Embryonic facial prominence (tissue), 1 donor: ENCODE data around the gene NFIA.

Source experiments
- DNase-seq: peaks from one replicate; pipeline ENCODE4 v3.0.0-alpha.2; 2016; ENCODE audit errors: extremely low spot score

Gene NFIA

GRCh38 chr1:61082311-61083012 is at the start of gene NFIA:
Gene NFIA, plus strand, starts transcription at chr1:61082561.
- peak; percentile 65 for DNase-seq

GRCh38 chr1:61035880-61036279 is 46.5 kb upstream of the NFIA start:
- no peak for DNase-seq

- DNase-seq, result no peak
These were observed 39.8 kb upstream of the NFIA start for GRCh38 chr1:61042466-61043009.

DNA sequence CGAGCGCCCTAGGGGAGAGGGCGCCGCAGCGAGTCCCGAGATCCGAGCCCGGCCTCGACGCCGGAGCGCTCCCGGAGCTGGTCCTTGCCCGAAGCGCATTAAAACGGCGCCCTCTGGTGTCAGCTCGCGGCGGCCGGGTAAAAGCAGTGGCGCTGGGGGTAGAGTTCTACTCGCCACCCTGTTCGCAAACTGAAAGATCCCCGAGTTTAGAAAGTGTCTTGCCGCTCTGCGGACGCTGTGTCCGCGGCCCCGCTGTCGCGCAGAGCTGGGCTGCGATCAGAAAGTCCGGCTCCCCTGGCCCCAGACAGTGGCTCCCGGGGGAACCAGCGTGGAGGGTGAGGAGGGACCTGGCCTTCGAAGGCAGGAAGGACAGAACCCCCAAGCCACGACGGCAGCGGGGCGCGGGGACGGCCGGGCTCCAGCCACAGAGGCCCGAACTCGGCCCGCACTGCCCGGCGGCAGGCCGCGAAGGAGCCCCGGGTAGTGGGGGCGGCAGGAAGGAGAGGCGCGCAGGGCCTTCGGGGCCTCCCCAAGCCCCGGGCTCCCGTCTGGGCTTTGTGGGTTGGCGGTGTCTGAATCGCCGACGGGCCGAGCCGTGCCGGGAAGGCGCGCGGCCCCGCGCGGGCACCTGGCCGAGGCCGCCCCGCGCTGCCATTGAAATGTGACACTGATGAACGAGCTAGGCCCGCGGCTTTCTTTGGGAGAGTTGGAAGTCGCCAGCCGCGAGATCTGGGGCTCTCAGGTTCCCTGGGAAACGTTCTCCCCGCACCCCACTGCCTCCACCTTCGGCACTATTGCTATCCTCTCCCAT is 39.1 kb upstream of the NFIA start:
- DNase-seq, result peak; percentile 39

DNA sequence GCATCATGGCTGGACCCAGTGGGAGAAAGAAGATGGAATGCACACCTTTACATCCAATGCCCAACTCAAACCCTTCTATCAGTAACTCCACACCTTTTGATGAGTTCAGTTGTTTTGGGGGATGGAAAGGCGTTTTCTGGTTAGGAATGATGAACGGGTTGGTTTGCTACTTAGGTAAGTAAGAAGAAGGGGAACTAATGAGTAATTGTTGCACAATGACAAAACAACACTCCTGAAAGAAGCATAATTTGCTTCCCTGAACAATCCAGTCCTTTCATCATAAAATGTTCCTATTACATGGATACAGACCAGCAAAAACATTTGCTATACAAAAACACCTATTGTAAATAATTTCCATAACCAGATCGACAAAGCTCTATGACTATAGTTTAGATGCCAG is 35.9 kb upstream of the NFIA start:
- DNase-seq, result no peak

GRCh38 chr1:61047061-61047460 is 35.3 kb upstream of the NFIA start:
- DNase-seq, result no peak

DNA sequence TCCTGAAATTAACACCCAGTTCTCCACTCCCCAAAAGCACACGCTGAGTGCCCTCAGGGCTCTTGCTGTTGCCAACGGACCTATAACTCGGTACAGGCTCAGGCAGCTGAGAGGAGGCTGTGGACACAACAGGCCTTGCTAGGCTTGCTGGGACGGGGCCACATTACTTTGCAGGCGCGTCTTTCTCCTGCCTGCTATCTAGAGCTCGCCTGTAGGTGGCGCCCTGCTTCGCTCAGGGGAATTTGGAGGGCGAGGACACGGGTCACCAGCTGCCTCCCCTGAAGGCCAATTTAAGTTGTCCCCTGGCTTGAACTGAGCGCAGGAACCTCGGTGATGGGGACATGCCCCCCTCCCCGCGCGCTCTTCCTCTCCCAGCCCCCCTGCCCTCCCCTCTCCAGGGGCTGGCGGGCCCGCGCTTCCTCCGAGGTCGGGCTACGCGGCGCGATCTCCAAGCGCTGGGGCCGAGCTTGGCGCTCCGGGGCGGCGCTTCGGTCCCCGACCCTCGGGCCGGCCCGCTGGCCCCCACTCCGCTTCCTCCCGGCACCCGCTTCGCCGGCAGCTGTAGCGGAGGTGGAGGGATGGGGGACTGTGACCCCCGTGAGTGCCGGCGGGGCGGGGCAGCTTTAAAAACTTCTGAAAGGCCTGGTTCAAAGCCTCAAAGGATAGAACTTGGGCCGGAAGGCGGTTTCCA is 32.4 kb upstream of the NFIA start:
- DNase-seq, result peak; percentile 75

DNA sequence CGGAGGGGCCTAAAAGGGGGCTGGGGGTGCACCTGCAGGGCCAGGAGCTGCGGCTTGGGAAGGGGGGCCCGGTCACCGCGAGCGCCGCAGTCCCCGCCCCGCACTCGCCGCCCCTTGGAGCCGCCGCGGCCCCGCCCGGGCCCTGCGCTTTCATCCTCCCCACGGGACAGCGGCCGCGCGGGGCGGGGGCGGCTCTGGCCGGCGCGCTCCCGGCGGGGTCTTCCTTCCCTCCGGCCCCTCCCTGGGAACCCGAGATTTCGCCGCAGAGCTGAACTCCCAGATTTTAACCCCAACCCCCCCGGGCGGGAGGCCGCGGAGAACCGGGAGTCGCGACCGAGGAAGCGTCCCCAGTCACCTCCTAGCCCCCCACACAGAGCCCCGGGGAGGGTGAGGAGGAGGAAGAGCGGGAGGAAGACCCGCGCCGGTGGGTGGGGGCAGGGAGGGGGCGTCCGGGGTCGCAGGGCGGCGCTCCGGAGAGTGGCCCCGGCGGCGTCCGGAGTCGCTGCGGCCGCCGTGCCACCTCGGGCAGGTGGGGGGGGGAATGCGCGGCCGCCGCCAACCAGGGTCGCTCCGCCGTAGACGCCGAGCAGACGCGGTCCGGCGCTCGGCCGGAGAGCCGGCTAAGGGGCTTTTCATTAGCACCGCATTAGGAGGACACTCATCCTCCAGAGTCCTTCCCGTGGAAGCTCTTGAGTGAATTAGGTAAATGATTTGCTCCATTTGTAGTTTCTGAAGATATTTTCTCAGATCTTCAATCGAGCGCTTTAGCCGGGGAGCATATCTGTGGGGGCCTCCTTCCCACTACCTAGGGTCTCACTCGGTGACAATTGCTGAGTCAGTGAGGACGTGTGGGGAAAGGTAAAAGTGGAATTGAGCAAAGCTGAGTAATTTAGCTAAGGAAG is 31.6 kb upstream of the NFIA start:
- no peak for DNase-seq

DNA sequence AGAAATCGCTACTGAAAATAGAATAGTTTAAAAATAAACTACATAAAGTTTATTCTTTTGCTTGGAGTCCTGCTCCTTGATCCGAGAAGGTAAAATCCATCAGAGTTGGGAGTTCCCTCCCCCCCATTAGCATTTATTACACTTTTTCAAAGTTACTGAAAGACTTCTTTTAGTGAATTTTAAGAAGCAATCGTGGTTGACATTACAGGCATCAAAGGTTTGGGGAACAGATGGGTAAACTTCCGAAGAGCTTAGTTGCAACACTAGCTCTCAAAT is 31.0 kb upstream of the NFIA start:
- no peak for DNase-seq

GRCh38 chr1:61051719-61052394 is 30.5 kb upstream of the NFIA start:
- no peak for DNase-seq

DNA sequence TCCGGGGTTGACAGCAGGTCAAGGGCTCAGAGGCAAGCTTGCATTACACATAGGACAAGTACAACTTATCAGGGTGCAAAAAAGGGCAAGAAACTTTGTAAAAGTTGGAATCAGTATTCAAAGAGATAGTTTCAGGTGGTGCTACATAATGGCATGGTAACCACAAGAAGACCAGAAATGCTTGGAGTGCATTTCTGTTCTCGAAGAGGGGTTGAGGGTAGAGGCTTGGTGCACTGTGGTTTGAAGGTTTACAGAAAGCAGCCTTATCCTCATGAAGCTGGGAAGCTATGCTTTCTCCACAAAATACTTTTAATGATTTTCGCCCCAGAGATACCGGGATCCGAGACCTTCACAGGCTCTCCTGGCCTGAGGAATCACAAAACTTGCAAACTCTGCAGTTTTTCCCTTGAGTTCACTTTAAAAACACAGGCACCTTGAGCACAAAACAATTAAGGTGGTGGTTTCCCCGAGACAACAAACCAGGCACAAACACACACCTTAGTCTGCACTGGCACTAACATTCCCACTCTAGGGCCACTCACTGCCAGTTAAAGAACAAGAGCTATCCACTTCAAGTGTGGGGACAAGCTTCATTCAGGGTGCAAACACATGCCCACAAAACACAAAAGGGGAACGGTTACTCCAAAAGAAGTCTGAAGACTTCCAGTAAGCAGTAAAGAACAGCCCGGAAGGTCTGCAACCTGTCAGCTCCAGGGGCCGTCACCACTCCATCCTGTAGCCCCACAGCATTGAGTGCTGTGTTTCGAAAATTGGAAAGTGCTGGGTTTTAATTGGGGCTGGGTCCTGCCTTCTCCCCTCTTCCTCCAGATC is 29.8 kb upstream of the NFIA start:
- DNase-seq, result no peak

DNA sequence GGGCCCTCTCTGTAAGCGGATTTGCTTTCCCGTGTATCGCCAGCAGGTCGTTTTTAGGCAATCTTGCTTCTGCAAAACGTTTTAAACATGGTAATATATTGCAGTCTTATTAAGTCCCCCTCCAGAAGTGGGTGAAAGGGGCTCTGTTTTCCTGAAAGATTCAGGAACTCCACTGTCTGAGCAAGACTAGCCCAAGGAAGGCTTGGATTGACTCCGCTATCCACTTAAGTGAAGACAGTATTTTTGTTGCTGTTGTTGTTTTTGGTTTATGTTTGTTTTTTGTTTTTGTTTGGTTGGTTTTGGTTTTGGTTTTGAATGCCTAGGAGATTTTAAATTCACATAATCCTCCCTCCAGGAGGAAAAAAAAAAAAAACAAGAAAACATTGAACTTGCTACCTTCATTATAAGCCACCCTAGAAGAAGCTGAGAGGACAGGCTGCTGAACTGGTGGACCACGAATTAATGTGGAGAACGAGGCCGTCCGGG is 29.1 kb upstream of the NFIA start:
- DNase-seq, result no peak

- DNase-seq, result no peak
These were observed 28.4 kb upstream of the NFIA start for GRCh38 chr1:61053712-61054600.

GRCh38 chr1:61054601-61054993 is 27.8 kb upstream of the NFIA start:
- no peak for DNase-seq

DNA sequence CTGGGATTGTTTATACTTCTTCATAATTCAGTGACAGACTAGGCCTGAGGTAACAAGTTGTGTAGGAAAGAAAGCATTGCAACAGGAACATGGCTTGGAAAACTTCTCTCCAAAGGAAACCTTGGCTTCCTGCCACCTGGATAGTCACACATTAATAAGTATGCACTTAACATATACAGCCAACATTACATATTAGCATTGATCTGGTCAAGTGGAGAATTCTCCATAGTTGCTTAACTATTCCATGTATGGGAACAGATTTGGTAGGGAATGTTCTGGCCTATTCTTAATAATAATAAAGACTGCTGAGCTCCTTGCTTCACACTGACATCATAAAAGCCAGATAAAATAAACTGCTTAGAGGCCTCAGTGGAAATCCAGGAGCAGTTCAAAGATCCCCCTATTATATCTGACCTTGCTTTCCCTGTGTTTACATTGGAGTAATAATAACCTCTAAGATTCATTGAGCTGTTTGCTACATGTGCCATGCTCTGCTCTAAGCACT is 27.2 kb upstream of the NFIA start:
- DNase-seq, result no peak

DNA sequence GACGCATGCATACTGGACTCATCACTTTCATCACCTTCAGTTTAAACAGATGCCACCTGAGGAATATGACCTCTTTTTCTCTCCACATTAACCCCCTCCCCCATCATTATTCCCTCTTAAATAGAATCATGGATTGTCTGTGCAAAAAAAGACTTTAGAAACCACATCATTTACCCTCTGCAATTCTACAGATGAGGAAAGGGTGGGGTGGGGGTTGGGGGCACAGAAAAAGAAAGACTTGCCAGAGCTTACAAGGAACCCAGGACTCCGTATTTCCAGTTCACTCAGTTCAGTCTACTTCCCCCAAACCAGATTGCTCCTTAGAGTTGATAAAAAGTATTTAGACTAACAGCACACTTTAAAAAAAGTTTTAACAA is 26.2 kb upstream of the NFIA start:
- DNase-seq, result no peak

GRCh38 chr1:61056573-61057439 is 25.6 kb upstream of the NFIA start:
- peak; percentile 63 for DNase-seq
